ENCODE results near the gene FABP7.
A peak's percentile ranks its signal among the peaks of the same experiment; 100 is the strongest.

The FABP7 gene

GRCh38 chr6:122790423-122791309 lies 11.2 kb downstream of the FABP7 start:
- no peaks in the 10 kb centered on the region for H3K27me3 ChIP-seq (replicated peaks; ENCODE audit: control insufficient read depth, insufficient read depth, low read length)
- DNase-seq (ENCODE audit: extremely low read depth, insufficient read length): no peak
- TF ChIP-seq CTCF (IDR thresholded peaks at IDR 0.05; ENCODE audit: insufficient read depth, low read length, poor library complexity, severe bottlenecking): no peak
- H3K4me3 ChIP-seq (replicated peaks; ENCODE audit: low read depth, low read length): no peak overlapping the region
- no peaks in the 10 kb centered on the region for H3K36me3 ChIP-seq (ENCODE audit: control insufficient read depth, insufficient read depth, low read length)

GRCh38 chr6:122791310-122791679 lies 11.8 kb downstream of the FABP7 start:
- H3K4me3 ChIP-seq (replicated peaks; ENCODE audit: low read depth, low read length): no peak overlapping the region
- H3K36me3 ChIP-seq (ENCODE audit: control insufficient read depth, insufficient read depth, low read length): no peaks in the 10 kb centered on the region
- TF ChIP-seq CTCF (IDR thresholded peaks at IDR 0.05; ENCODE audit: insufficient read depth, low read length, poor library complexity, severe bottlenecking): no peak
- no peak for DNase-seq (ENCODE audit: extremely low read depth, insufficient read length)
- H3K27me3 ChIP-seq (replicated peaks; ENCODE audit: control insufficient read depth, insufficient read depth, low read length): no peaks in the 10 kb centered on the region

GRCh38 chr6:122792766-122793165 lies 13.2 kb downstream of the FABP7 start:
- Histone ChIP-seq H3K36me3 (ENCODE audit: control insufficient read depth, insufficient read depth, low read length) (no peaks in the 10 kb centered on the region), H3K27me3 (replicated peaks; ENCODE audit: control insufficient read depth, insufficient read depth, low read length) (no peaks in the 10 kb centered on the region), H3K4me3 (replicated peaks; ENCODE audit: low read depth, low read length) (no peak overlapping the region)
- DNase-seq (ENCODE audit: extremely low read depth, insufficient read length): no peak
- TF ChIP-seq CTCF (IDR thresholded peaks at IDR 0.05; ENCODE audit: insufficient read depth, low read length, poor library complexity, severe bottlenecking): no peak

GRCh38 chr6:122797537-122797936 lies 18.0 kb downstream of the FABP7 start:
- H3K27me3 ChIP-seq (replicated peaks; ENCODE audit: control insufficient read depth, insufficient read depth, low read length): no peaks in the 10 kb centered on the region
- no peak overlapping the region for H3K4me3 ChIP-seq (replicated peaks; ENCODE audit: low read depth, low read length)
- H3K36me3 ChIP-seq (ENCODE audit: control insufficient read depth, insufficient read depth, low read length): no peaks in the 10 kb centered on the region
- DNase-seq (ENCODE audit: extremely low read depth, insufficient read length): no peak
- no peak for TF ChIP-seq CTCF (IDR thresholded peaks at IDR 0.05; ENCODE audit: insufficient read depth, low read length, poor library complexity, severe bottlenecking)

GRCh38 chr6:122798099-122798641 lies 18.7 kb downstream of the FABP7 start:
- DNase-seq (ENCODE audit: extremely low read depth, insufficient read length): peak; percentile 22
- H3K27me3 ChIP-seq (replicated peaks; ENCODE audit: control insufficient read depth, insufficient read depth, low read length): no peaks in the 10 kb centered on the region
- no peak for TF ChIP-seq CTCF (IDR thresholded peaks at IDR 0.05; ENCODE audit: insufficient read depth, low read length, poor library complexity, severe bottlenecking)
- H3K36me3 ChIP-seq (ENCODE audit: control insufficient read depth, insufficient read depth, low read length): no peaks in the 10 kb centered on the region
- no peak overlapping the region for H3K4me3 ChIP-seq (replicated peaks; ENCODE audit: low read depth, low read length)
